Stimulated activated memory B cell treated with anti-CD40 and anti-IgM and Interleukin-4, amounts not matched to agents 10 μg/mL and 1 μg/mL and 100 μg/mL, for 72 hours (primary cell): Measurements from ENCODE around the gene GLTPD2.

Source experiments
- ATAC-seq: fragments of 150-1000 bp; cut with Tn5 transposase; 2 replicates; pipeline ENCODE4 v1.10.0; 2021
- H3K27ac Mint-ChIP-seq: one replicate; pipeline ENCODE4 v1.8.0; 2022; ENCODE audit warnings: mild to moderate bottlenecking, mixed read lengths
- H3K27me3 Mint-ChIP-seq: one replicate; pipeline ENCODE4 v1.8.0; 2022; ENCODE audit warnings: mixed read lengths
- H3K36me3 Mint-ChIP-seq: one replicate; pipeline ENCODE4 v1.8.0; 2022; ENCODE audit warnings: mixed read lengths
- H3K4me1 Mint-ChIP-seq: one replicate; pipeline ENCODE4 v1.8.0; 2022; ENCODE audit warnings: mixed read lengths
- H3K4me3 Mint-ChIP-seq: one replicate; pipeline ENCODE4 v1.8.0; 2022; ENCODE audit warnings: mild to moderate bottlenecking, moderate library complexity, mixed read lengths
- H3K9me3 Mint-ChIP-seq: one replicate; pipeline ENCODE4 v1.8.0; 2022; ENCODE audit warnings: mixed read lengths

GLTPD2 gene

DNA sequence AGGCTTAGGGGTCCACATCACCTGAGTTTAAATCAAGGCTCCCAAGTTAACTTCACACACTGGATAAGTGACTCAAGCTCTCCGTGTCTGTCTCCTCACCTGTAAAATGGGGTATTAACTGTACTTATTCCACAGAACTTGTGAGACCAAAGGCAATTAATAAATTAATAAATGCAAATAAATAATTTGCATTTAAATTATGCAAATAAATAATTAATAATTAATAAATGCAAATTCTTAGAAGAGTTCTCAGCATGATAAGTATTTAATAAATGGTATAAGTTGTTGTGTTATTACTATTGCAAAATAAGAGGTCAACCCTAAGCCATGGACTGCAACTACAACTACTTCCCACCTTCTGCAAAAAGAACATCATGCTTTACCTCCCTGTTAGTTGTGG, 35.4 kb upstream of the GLTPD2 start:
- Mint-ChIP-seq H3K9me3 (no peaks in the 10 kb centered on the region), H3K27ac (no peak overlapping the region), H3K4me3 (no peak overlapping the region), H3K4me1 (peaks cover 5% of the 10 kb centered on the region), H3K36me3 (no peaks in the 10 kb centered on the region), H3K27me3 (peaks cover 52% of the 10 kb centered on the region)
- ATAC-seq: no peak

DNA sequence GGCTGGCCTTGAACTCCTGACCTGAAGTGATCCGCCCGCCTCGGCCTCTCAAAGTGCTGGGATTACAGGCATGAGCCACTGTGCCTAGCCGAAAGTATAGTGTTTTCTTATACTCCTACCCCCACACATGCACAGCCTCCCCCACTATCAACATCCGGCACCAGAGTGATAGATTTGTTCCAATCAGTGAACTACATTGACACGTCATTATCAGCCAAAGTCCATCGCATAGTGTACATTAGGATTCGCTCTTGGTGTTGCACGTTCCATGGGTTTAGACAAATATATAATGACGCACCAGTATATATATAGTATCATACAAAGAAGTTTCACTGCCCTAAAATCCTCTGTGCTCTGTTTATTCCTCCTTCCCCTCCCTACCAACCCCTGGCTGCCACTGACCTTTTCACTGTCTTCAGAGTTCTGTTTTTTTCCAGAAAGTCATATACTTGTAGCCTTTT, 29.0 kb upstream of the GLTPD2 start:
- Mint-ChIP-seq H3K27me3 (peaks cover 9% of the 10 kb centered on the region), H3K4me1 (peaks cover 5% of the 10 kb centered on the region), H3K9me3 (no peaks in the 10 kb centered on the region), H3K27ac (no peak overlapping the region), H3K4me3 (no peak overlapping the region), H3K36me3 (no peaks in the 10 kb centered on the region)
- ATAC-seq: no peak

DNA sequence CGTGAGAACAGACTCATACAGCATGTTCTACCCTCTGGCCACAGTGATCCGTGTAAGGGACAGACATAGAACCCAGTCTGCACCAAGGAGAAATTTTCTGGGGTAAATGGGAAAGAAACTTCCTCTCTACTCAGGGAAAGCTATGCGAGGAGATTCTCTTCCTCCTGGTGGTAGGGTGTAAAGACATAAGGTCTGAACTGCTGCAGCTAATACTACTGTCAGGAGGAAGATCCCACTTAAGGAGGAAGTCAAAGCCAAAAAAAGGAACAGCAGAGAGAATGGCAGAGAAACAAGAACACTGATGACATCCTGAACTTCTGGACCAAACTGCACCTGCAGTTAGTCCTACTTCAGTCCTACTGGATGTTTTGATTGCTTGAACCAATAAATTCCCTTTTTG, 24.2 kb upstream of the GLTPD2 start:
- Mint-ChIP-seq H3K27ac (no peak overlapping the region), H3K4me3 (no peak overlapping the region), H3K4me1 (peaks cover 5% of the 10 kb centered on the region), H3K36me3 (no peaks in the 10 kb centered on the region), H3K27me3 (peaks cover 17% of the 10 kb centered on the region), H3K9me3 (no peaks in the 10 kb centered on the region)
- ATAC-seq: no peak

DNA sequence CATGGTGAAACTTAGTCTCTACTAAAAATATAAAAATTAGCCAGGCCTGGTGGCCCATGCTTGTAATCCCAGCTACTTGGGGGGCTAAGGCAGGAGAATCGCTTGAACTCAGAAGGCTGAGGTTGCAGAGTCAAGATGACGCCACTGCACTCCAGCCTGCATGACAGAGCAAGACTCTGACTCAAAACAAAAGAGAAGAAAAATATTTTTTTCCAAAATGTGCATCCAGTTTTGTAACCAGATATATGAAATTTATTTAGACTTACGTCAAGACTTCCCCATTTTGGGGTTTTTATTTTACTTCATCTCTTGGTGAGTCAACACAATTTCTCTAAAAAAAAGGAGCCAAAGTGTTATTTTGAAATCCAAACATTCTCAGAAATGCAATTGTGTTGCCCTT, 22.6 kb upstream of the GLTPD2 start:
- Mint-ChIP-seq H3K9me3 (no peaks in the 10 kb centered on the region), H3K27me3 (peaks cover 27% of the 10 kb centered on the region), H3K27ac (no peak overlapping the region), H3K4me3 (no peak overlapping the region), H3K4me1 (peaks cover 5% of the 10 kb centered on the region), H3K36me3 (no peaks in the 10 kb centered on the region)
- no peak for ATAC-seq

DNA sequence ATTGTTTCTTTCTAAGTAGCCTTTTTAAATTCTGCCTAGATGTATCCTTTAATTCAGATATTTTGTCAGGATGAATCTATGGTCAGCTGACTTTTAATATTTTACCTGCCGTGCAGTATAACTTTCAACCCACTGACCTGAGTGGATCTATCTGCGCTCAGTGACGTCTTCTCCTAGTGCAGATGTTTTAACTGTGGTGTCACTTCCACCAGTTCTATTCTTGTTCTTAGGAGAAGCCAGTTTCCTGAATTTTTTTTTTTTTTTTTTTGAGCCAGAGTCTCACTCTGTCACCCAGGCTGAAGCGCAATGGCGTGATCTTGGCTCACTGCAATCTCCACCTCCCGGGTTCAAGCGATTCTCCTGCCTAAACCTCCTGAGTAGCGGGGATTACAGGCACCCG, 22.0 kb upstream of the GLTPD2 start:
- H3K4me3 Mint-ChIP-seq: no peak overlapping the region
- no peak overlapping the region for H3K27ac Mint-ChIP-seq
- no peaks in the 10 kb centered on the region for H3K9me3 Mint-ChIP-seq
- H3K27me3 Mint-ChIP-seq: peaks cover 31% of the 10 kb centered on the region
- H3K4me1 Mint-ChIP-seq: peaks cover 5% of the 10 kb centered on the region
- no peak for ATAC-seq
- no peaks in the 10 kb centered on the region for H3K36me3 Mint-ChIP-seq

DNA sequence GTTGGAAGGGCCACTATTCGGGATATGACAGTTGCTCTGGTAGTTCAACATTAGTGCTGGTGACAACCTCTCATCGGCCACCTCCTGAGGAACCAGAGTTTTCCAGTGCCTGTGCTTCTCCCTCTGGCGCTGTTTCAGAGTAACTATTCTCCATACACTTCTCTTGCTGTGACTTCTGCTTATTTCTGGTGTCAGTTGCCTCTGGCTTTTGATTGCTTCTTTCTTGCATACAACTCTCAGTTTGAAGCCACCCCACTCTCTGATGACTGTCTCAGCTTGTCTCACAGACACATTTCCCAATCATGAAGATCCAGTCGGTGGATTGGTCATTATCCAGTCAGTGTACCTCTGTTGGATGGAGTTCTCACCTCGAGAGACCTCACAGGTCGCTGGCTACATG, 20.5 kb upstream of the GLTPD2 start:
- Mint-ChIP-seq H3K27me3 (peaks cover 42% of the 10 kb centered on the region), H3K9me3 (no peaks in the 10 kb centered on the region), H3K4me3 (no peak overlapping the region), H3K27ac (no peak overlapping the region), H3K4me1 (peaks cover 5% of the 10 kb centered on the region), H3K36me3 (no peaks in the 10 kb centered on the region)
- no peak for ATAC-seq

- Mint-ChIP-seq H3K27me3 (peaks cover 52% of the 10 kb centered on the region), H3K27ac (no peak overlapping the region), H3K9me3 (no peaks in the 10 kb centered on the region), H3K4me1 (peaks cover 7% of the 10 kb centered on the region), H3K4me3 (no peak overlapping the region), H3K36me3 (no peaks in the 10 kb centered on the region)
- no peak for ATAC-seq
Observed at GRCh38 chr17:4769628-4770027, 19.1 kb upstream of the GLTPD2 start.

GRCh38 chr17:4771519-4772234, 17.1 kb upstream of the GLTPD2 start, which contains the start of gene TM4SF5:
Gene TM4SF5 (plus strand): TSS chr17:4771886. CDS start chr17:4771923, 37 bp downstream.
- Mint-ChIP-seq H3K9me3 (no peaks in the 10 kb centered on the region), H3K27ac (no peak within 1 kb of the TSS), H3K36me3 (no peaks in the 10 kb centered on the region), H3K27me3 (peaks cover 68% of the 10 kb centered on the region), H3K4me3 (no peak within 1 kb of the TSS), H3K4me1 (peaks cover 12% of the 10 kb centered on the region)
- ATAC-seq: no peak

- Mint-ChIP-seq H3K27me3 (peaks cover 74% of the 10 kb centered on the region), H3K36me3 (no peaks in the 10 kb centered on the region), H3K27ac (no peak overlapping the region), H3K4me3 (no peak overlapping the region), H3K4me1 (peaks cover 12% of the 10 kb centered on the region), H3K9me3 (no peaks in the 10 kb centered on the region)
- no peak for ATAC-seq
Observed at GRCh38 chr17:4772235-4772613, 16.5 kb upstream of the GLTPD2 start.

DNA sequence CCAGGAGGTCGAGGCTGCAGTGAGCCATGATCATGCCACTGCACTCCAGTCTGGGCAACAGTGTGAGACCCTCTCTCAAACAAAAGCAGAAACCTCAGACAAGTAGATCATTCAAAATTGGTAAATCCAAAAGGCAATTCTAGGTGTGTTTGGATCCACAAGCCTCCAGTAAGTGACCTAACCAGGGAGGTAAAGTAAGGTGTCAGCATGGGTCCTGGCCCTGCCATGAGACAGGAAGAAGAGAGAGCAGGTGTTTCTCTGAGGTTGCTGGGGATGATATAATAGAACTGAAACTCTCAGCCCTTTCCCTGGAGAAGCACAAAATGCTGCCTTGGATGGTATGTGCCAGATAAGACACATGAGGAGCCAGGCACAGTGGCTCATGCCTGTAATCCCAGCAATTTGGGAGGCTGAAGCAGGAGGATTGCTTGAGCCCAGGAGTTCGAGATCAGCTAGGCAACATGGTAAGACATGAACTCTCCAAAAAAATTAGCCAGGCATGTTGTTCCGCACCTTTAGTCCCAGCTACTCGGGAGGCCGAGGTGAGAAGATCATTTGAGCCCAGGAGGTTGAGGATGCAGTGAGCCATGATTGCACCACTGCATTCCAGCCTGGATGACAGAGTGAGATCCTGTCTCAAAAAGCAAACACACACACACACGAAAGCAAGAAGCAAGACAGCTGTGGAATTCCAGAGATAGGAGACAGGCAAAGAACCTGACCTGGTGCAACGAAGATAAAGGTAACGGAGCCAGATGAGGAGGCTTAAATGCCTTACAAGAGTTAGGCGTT, 10.6 kb upstream of the GLTPD2 start:
- H3K36me3 Mint-ChIP-seq: no peaks in the 10 kb centered on the region
- H3K27ac Mint-ChIP-seq: no peak overlapping the region
- H3K27me3 Mint-ChIP-seq: peaks cover 76% of the 10 kb centered on the region
- H3K4me3 Mint-ChIP-seq: no peak overlapping the region
- peaks cover 12% of the 10 kb centered on the region for H3K4me1 Mint-ChIP-seq
- H3K9me3 Mint-ChIP-seq: no peaks in the 10 kb centered on the region
- no peak for ATAC-seq

DNA sequence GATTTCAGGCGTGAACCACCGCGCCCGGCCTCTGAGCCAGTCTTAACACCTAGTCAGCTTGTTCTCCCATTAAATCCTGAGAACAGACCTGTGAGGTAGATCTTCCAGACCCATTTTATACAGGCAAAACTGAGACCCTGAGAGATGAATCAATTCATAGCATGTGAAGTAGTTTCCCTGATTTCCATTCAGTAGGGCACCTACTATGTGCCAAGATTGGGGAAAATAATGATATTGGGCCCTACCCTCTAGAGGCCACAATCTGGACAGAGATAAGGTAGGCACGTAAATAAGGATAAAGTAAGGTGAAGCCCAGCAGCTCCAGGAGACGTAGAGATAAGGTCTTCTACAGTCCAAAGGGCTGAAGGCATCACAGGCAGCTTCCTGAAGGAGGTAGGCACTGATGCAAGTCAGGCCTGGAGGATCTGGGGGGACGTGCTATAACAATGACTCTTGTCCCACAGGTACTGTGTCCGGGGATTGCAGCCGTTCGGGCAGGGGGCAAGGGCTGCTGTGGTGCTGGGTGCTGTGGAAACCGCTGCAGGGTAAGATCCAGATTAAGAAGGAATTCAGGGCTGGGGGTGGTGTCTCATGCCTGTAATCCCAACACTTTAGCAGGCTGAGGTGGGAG, 8.3 kb upstream of the GLTPD2 start:
- ATAC-seq: no peak
- Mint-ChIP-seq H3K27ac (no peak overlapping the region), H3K36me3 (no peaks in the 10 kb centered on the region), H3K4me3 (no peak overlapping the region), H3K27me3 (peaks cover 76% of the 10 kb centered on the region), H3K9me3 (no peaks in the 10 kb centered on the region), H3K4me1 (peaks cover 3% of the 10 kb centered on the region)

DNA sequence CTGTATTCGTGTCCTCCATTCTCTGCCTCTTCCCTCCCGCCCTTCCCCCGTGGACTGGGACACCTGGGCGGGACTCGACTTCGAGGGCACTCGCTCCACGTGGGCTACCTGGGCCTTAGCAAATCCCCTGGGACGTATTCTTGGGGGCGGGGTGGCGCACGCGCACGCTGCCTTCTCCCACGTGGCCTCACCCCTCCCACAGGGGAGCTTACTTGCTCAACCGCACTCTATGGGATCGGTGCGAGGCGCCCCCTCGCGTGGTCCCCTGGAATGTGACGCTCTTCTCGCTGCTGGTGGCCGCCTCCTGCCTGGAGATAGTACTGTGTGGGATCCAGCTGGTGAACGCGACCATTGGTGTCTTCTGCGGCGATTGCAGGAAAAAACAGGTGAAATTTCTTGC, 6.1 kb upstream of the GLTPD2 start:
- Mint-ChIP-seq H3K36me3 (no peaks in the 10 kb centered on the region), H3K4me3 (no peak overlapping the region), H3K4me1 (peaks cover 19% of the 10 kb centered on the region), H3K9me3 (no peaks in the 10 kb centered on the region), H3K27ac (no peak overlapping the region), H3K27me3 (peaks cover 81% of the 10 kb centered on the region)
- no peak for ATAC-seq

DNA sequence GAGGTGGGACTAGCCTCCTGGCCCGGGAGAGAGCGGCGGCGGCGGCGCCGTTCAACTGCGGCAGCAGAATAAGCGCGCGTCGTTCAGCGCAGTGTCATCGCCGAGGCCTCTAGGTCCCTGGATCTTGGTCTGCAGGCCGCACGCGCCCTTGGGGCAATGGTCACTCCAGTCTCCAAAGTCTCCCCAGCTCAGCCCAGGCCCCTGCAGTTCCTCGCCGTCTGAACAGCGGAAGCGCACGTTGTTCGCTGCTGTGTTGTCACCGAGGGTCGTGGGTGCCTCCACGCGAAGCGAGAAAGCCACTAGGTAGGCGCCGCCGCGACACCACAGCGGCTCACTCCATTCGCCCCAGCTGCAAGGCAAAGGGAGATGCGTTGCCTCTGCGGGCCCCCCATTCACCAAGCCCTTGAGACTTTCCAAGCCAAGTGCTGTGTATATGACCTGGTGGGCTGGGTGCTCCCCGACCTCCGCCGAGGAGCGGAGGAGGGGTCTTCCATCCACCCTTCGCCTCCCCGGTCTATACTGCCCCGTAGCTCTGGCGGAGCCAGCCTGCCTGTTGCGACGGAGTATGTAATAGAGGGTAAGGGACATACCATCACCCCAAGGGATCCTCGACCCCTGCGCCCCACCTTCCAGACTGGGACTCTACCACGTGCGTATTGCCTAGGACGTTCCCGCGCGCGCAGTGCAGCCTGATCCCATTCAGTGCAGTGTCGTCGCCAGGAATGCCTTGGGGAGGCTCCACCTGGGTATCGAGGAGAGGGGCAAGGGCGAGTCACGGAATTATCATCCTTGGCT, 3.3 kb upstream of the GLTPD2 start:
- no peak for ATAC-seq
- Mint-ChIP-seq H3K4me1 (peaks cover 35% of the 10 kb centered on the region), H3K36me3 (no peaks in the 10 kb centered on the region), H3K27me3 (peaks cover 79% of the 10 kb centered on the region), H3K4me3 (no peak overlapping the region), H3K9me3 (no peaks in the 10 kb centered on the region), H3K27ac (no peak overlapping the region)

DNA sequence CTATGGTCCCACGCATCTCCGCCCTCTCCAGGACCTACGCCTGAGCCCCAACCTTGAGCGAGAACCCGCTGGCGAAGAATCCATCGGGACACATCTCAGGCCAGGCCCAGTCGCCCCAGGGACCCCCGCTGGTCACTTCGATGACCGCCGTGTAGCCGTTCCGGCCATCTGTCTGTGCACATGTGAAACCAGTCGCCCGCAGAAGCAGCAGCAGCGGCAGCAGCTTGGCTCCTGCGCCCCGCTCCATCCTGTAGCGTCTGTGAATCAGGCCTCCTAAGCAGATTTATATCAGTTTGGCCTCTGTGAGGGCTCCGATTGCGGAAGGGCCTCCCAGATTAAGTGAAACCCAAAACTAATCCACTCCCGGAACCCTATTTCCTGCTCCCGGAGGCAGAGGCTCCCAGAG, 2.7 kb upstream of the GLTPD2 start, which contains the start of gene VMO1:
TSS of gene VMO1 (minus strand) at position 259 of the 406 bp plus-strand sequence. CDS start at position 247, 12 bp downstream.
- no peak within 1 kb of the TSS for H3K4me3 Mint-ChIP-seq
- no peak within 1 kb of the TSS for H3K27ac Mint-ChIP-seq
- peaks cover 41% of the 10 kb centered on the region for H3K4me1 Mint-ChIP-seq
- H3K36me3 Mint-ChIP-seq: no peaks in the 10 kb centered on the region
- H3K27me3 Mint-ChIP-seq: peaks cover 74% of the 10 kb centered on the region
- ATAC-seq: no peak
- H3K9me3 Mint-ChIP-seq: no peaks in the 10 kb centered on the region

DNA sequence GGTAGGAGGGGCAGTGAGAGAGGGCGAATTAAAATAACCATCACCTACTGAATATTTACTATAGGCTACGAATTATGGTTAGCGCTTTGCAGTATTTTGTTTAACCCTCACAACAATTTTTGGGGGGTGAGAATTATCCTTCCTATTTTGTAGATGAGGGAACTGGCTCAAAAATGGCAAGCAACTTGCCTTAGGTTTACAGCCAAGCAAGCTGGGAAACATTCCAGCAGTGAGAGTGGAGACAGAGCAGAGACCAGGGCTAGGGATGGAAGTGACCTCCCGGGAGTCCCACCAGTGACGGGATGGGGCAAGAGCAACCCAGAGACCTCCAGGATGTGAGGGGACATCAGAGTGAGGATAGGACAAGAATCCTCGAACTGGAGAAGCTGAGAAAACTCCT, 2.2 kb upstream of the GLTPD2 start:
- Mint-ChIP-seq H3K4me1 (peaks cover 42% of the 10 kb centered on the region), H3K36me3 (no peaks in the 10 kb centered on the region), H3K4me3 (no peak overlapping the region), H3K27me3 (peaks cover 74% of the 10 kb centered on the region), H3K27ac (no peak overlapping the region), H3K9me3 (no peaks in the 10 kb centered on the region)
- ATAC-seq: no peak
